ENCODE data around the gene KRTAP4-5. TPM values are rescaled to one million over a fixed set of nuclear protein-coding genes. Genes with fewer than 3 reads are reported as not detected.
"Not testable (repeated sequence)": the region's sequence is repeated elsewhere in the genome, so short reads cannot be mapped to it uniquely, and the experiment has no call there.

KRTAP4-5 gene
- not detected in 2 replicates for total RNA-seq

DNA sequence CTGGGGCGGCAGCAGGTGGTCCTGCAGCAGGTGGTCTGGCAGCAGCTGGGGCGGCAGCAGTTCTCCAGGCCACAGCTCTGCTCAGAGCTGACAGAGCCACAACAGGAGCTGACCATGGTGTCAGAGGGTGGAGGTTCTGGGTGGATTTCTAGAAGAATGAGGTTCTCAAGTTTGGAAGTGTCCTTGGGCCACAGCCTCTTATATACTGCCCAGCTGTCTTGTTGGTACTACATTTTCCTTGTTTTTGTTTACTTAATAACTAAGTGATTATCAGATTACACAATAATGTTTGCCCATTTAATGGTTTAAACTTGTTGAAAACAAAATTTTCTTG, at the start of gene KRTAP4-5:
KRTAP4-5 (minus strand) TSS at position 174 of the 334 bp plus-strand sequence; CDS start at position 116, 58 bp downstream.
- H3K4me3 Mint-ChIP-seq: no peak within 1 kb of the TSS
- H3K9me3 Mint-ChIP-seq: no peaks in the 10 kb centered on the region
- intact Hi-C loops (cut with micrococcal nuclease): no loop called here
- peaks cover 6% of the 10 kb centered on the region for H3K27me3 Mint-ChIP-seq (ENCODE audit: insufficient read depth)
- H3K36me3 Mint-ChIP-seq (ENCODE audit: low read depth): no peaks in the 10 kb centered on the region
- no peaks in the 10 kb centered on the region for H3K4me1 Mint-ChIP-seq (ENCODE audit: low read depth)
- DNase-seq (ENCODE audit: low spot score): no peak
- no peak within 1 kb of the TSS for H3K27ac Mint-ChIP-seq

DNA sequence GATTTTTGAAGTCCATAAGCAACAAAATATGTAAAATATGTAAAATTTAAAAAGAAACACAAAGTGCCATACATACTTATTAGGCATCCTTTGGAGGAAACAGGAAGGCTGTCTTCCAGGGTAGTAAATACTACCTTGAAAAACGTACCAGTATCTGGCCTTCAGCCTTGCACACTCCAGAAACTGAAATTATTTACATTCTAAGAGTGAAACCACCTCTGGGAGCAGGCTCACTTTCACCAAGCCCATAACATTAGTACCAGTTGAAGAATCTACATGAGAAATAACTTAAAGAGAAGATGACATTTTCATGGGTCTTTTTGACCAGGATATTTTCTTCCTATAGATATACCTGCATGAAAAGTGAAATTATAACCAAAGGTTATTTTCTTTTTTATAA, 46.4 kb upstream of the KRTAP4-5 start:
- H3K27ac Mint-ChIP-seq: no peak overlapping the region

DNA sequence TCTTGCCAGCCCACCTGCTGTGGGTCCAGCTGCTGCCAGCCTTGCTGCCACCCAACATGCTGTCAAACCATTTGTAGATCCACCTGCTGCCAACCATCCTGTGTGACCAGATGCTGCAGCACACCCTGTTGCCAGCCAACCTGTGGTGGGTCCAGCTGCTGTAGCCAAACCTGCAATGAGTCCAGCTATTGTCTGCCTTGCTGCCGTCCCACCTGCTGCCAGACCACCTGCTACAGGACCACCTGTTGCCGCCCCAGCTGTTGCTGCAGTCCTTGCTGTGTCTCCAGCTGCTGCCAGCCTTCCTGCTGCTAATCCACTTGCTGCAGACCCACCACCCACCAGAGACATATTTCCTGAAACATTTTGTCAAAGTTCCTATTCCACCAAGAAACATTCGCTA, 40.7 kb upstream of the KRTAP4-5 start:
- peaks cover 3% of the 10 kb centered on the region for H3K9me3 Mint-ChIP-seq

More for the DNA sequence above, 46.4 kb upstream of the KRTAP4-5 start:
- Mint-ChIP-seq H3K27me3 (ENCODE audit: insufficient read depth) (peaks cover 7% of the 10 kb centered on the region), H3K9me3 (peaks cover 3% of the 10 kb centered on the region), H3K4me3 (no peak overlapping the region), H3K36me3 (ENCODE audit: low read depth) (no peaks in the 10 kb centered on the region), H3K4me1 (ENCODE audit: low read depth) (no peaks in the 10 kb centered on the region)
- DNase-seq (ENCODE audit: low spot score): no peak
- intact Hi-C loops (cut with micrococcal nuclease): no loop called here

DNA sequence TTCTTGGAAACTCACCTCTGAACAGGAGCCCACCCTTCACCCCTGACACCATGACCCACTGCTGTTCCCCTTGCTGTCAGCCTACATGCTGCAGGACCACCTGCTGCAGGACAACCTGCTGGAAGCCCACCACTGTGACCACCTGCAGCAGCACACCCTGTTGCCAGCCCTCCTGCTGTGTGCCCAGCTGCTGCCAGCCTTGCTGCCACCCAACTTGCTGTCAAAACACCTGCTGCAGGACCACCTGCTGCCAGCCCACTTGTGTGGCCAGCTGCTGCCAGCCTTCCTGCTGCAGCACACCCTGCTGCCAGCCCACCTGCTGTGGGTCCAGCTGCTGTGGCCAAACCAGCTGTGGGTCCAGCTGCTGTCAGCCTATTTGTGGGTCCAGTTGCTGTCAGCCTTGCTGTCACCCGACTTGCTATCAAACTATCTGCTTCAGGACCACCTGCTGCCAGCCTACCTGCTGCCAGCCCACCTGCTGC, 40.3 kb upstream of the KRTAP4-5 start, which contains the start of gene KRTAP9-1:
KRTAP9-1 (plus strand) TSS at position 51 of the 482 bp plus-strand sequence; CDS start at position 51, 0 bp downstream.
- H3K27me3 Mint-ChIP-seq (ENCODE audit: insufficient read depth): peaks cover 10% of the 10 kb centered on the region
- intact Hi-C loops (cut with micrococcal nuclease); DNase-seq (ENCODE audit: low spot score); H3K4me1 Mint-ChIP-seq (ENCODE audit: low read depth); H3K27ac Mint-ChIP-seq; H3K4me3 Mint-ChIP-seq; H3K9me3 Mint-ChIP-seq; H3K36me3 Mint-ChIP-seq (ENCODE audit: low read depth): not testable (repeated sequence)

More for the DNA sequence above, 40.7 kb upstream of the KRTAP4-5 start:
- Mint-ChIP-seq H3K36me3 (ENCODE audit: low read depth) (no peaks in the 10 kb centered on the region), H3K27me3 (ENCODE audit: insufficient read depth) (peaks cover 10% of the 10 kb centered on the region), H3K4me3 (no peak overlapping the region), H3K27ac (no peak overlapping the region), H3K4me1 (ENCODE audit: low read depth) (no peaks in the 10 kb centered on the region)
- no peak for DNase-seq (ENCODE audit: low spot score)
- intact Hi-C loops (cut with micrococcal nuclease): no loop called here

DNA sequence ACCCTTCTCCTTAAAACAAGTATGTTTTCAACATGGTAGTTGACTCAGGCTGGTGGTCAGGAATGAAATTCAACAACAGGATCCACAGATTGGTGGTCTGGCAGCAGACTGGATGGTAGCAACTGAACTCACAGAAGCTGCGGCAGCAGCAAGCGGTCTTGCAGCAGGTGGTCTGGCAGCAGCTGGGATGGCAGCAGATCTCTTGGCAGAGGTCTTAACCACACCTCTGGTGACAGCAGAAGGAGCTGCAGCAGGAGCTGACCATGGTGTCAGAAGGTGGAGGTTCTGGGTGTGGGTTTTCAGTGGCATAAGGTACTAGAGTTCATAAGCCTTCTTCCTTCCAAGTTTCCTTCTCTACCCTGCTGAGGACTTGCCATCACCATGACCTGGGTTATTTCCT, 37.2 kb upstream of the KRTAP4-5 start:
- Mint-ChIP-seq H3K27ac (no peak overlapping the region), H3K36me3 (ENCODE audit: low read depth) (no peaks in the 10 kb centered on the region), H3K9me3 (no peaks in the 10 kb centered on the region), H3K27me3 (ENCODE audit: insufficient read depth) (peaks cover 13% of the 10 kb centered on the region), H3K4me1 (ENCODE audit: low read depth) (no peaks in the 10 kb centered on the region), H3K4me3 (no peak overlapping the region)
- no peak for DNase-seq (ENCODE audit: low spot score)
- intact Hi-C loops (cut with micrococcal nuclease): no loop called here

DNA sequence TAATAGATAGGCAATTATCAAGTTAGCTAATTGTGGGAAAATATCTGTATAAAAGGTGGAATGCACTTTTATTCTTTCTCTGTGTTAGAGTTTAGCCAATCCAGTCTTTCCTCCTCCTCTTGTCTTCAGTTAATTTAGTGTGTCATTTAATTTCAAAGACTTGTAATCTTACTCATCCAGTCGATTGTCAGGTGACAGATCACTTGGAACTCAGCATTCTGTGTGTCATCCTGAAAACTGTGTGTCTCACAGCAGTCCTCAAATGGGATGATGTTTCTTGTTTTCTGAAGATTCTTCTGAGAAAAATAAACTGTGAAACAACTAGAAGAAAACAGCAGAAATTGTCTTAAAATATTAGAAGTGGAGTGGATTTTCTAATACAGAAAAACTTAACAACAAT, 35.4 kb upstream of the KRTAP4-5 start:
- Mint-ChIP-seq H3K4me3 (no peak overlapping the region), H3K9me3 (no peaks in the 10 kb centered on the region), H3K4me1 (ENCODE audit: low read depth) (no peaks in the 10 kb centered on the region), H3K27me3 (ENCODE audit: insufficient read depth) (peaks cover 5% of the 10 kb centered on the region), H3K27ac (no peak overlapping the region), H3K36me3 (ENCODE audit: low read depth) (no peaks in the 10 kb centered on the region)
- no peak for DNase-seq (ENCODE audit: low spot score)
- intact Hi-C loops (cut with micrococcal nuclease): no loop called here

DNA sequence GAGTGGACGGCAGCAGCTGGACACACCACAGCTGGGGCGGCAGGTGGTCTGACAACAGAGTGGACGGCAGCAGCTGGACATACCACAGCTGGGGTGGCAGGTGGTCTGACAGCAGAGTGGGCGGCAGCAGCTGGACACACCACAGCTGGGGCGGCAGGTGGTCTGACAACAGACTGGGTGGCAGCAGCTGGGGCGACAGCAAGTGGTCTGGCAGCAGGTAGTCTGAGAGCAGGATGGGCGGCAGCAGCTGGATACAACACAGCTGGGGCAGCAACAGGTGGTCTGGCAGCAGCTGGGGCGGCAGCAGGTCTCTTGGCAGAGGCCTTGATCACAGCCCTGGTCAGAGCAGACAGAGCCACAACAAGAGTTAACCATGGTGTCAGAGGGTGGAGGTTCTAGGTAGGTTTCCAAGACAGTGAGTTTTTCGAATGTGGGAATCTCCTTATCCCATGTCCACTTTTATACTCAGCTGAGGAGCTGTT, 34.9 kb upstream of the KRTAP4-5 start, which contains the start of gene KRTAP4-1:
KRTAP4-1 (minus strand) TSS at position 432 of the 482 bp plus-strand sequence; CDS start at position 375, 57 bp downstream.
- Mint-ChIP-seq H3K4me3 (no peak within 1 kb of the TSS), H3K27ac (no peak within 1 kb of the TSS), H3K36me3 (ENCODE audit: low read depth) (no peaks in the 10 kb centered on the region), H3K4me1 (ENCODE audit: low read depth) (no peaks in the 10 kb centered on the region), H3K9me3 (no peaks in the 10 kb centered on the region), H3K27me3 (ENCODE audit: insufficient read depth) (peaks cover 5% of the 10 kb centered on the region)
- intact Hi-C loops (cut with micrococcal nuclease): no loop called here
- DNase-seq (ENCODE audit: low spot score): no peak

DNA sequence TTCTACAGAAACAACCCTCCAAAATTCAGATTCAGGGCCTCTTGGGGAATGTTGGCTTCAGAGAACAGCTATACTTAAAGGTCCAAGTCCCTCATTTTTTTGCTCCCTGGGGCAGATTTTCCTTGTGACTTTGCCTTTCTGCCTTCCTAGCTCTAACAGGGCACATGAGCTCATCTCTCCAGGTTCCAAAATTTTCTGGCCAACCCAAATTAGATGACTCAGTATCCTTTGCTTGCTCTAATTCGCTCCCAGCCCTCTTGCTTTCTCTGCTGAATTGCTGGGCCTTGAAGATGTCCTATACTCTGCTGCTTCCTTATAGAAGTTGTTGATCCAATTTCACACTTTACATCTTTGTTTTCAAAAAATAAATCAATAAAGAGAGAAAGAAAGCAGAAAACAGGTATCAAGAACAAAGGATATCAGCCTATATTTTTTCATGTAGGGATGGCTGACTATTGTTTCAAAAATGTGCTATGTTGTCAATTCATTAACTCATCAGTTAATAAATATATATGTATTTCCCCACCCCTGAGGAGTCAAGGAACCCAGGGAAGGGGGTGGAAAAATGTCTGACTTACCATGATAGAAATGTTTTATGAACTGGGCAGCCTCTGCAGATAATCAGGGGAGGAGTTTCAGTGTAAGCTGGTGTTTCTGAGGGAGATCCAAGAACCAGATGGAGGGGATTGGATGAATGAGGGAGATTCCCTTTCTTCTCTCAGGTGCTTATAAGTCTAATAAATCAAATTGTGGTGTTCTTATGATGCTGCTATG, 29.4 kb upstream of the KRTAP4-5 start:
- Mint-ChIP-seq H3K9me3 (no peaks in the 10 kb centered on the region), H3K4me3 (no peak overlapping the region), H3K27me3 (ENCODE audit: insufficient read depth) (no peaks in the 10 kb centered on the region), H3K27ac (no peak overlapping the region), H3K36me3 (ENCODE audit: low read depth) (no peaks in the 10 kb centered on the region), H3K4me1 (ENCODE audit: low read depth) (no peaks in the 10 kb centered on the region)
- intact Hi-C loops (cut with micrococcal nuclease): no loop called here
- no peak for DNase-seq (ENCODE audit: low spot score)

DNA sequence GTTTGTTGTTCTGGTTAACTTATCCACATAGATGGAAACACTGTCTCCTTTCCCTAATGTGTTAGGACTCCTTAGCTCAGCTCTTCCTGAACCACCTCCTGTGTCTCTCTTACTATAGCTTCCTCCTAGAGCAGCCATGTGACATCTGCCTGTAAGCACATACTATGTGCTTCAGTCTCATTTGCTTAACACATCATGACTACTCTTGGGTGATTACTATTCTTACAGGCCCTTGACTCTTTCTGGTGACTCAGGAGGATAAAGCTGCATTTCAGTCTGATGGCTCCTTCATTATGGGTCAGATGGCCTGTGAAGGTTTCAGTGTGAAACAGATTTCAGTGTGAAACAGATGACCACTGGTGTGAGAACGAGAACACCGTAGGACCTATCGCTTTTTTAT, 28.7 kb upstream of the KRTAP4-5 start:
- H3K4me3 Mint-ChIP-seq: no peak overlapping the region
- no peak for DNase-seq (ENCODE audit: low spot score)
- H3K36me3 Mint-ChIP-seq (ENCODE audit: low read depth): no peaks in the 10 kb centered on the region
- peaks cover 1% of the 10 kb centered on the region for H3K27me3 Mint-ChIP-seq (ENCODE audit: insufficient read depth)
- intact Hi-C loops (cut with micrococcal nuclease): no loop called here
- no peaks in the 10 kb centered on the region for H3K9me3 Mint-ChIP-seq
- no peaks in the 10 kb centered on the region for H3K4me1 Mint-ChIP-seq (ENCODE audit: low read depth)
- H3K27ac Mint-ChIP-seq: no peak overlapping the region

DNA sequence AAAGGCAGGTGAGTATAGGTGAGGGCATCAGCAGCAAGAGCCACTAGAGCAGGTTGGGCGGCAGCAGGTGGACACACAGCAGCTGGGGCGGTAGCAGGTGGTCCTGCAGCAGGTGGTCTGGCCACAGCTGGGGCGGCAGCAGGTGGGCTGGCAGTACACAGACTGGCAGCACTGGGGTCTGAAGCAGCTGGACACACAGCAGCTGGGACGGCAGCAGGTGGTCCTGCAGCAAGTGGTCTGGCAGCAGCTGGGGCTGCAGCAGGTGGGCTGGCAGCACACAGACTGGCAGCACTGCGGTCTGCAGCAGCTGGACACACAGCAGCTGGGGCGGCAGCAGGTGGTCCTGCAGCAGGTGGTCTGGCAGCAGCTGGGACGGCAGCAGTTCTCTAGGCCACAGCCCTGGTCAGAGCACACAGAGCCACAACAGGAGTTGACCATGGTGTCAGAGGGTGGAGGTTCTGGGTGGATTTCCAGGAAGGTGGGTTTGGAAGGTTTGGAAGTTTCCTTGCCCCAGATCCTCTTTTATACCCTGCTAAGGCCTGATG, 28.2 kb upstream of the KRTAP4-5 start, which contains the start of gene KRTAP4-2:
KRTAP4-2 (minus strand) TSS at position 495 of the 545 bp plus-strand sequence; CDS start at position 438, 57 bp downstream.
- no peaks in the 10 kb centered on the region for H3K9me3 Mint-ChIP-seq
- no peaks in the 10 kb centered on the region for H3K36me3 Mint-ChIP-seq (ENCODE audit: low read depth)
- H3K27me3 Mint-ChIP-seq (ENCODE audit: insufficient read depth): peaks cover 1% of the 10 kb centered on the region
- no peaks in the 10 kb centered on the region for H3K4me1 Mint-ChIP-seq (ENCODE audit: low read depth)
- H3K27ac Mint-ChIP-seq: no peak within 1 kb of the TSS
- intact Hi-C loops (cut with micrococcal nuclease): no loop called here
- no peak for DNase-seq (ENCODE audit: low spot score)
- no peak within 1 kb of the TSS for H3K4me3 Mint-ChIP-seq

DNA sequence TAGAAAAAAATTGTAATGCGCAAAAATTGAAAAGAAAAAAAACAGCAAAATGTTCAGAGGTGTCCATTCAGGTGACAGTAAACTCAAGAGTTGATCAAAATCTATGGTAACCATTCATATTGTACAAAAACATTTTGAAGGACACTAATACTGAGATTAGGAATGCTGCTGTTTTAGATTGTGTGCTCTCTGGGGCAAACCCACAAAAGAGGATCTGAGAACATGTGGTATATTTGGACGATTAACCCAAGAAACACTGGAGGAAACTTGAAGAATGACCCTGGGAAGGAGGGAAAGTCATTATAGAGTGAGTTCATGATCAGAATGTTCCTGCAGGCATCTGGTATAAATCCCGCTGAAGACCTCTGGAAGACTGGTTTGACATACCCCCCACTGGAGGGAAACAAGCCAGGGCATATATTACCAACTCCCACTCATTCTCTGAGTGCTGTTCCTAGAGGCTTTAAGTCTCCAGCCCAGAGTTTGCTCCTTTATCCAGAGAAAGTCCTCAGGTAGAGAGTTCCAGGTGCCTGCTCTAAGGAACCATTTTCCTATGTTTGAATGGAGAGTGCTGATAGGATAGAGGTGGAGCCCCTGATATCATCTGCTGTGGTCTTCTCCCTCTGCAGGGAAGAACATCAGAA, 27.2 kb upstream of the KRTAP4-5 start:
- intact Hi-C loops (cut with micrococcal nuclease): no loop called here
- H3K4me3 Mint-ChIP-seq: no peak overlapping the region

DNA sequence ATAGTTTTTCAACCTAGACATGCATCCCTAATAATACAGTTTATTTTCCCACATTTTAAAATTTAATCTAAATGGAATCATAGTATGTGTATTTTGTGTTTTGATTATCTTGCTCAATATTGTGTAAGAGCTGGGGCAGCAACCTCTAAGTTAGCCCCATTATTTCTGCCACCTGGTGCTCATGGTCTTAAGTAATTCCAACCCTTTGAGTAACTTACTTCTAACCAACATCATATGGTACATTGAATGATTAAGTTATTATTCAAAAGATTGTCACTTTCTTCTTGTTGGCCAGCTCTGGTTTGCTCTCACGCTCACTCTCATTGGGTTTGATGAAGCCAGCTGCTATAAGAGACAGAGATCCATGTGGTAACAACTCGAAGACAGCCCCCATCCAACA, 22.3 kb upstream of the KRTAP4-5 start:
- no peaks in the 10 kb centered on the region for H3K9me3 Mint-ChIP-seq
- no peak overlapping the region for H3K4me3 Mint-ChIP-seq
- no peak overlapping the region for H3K27ac Mint-ChIP-seq
- intact Hi-C loops (cut with micrococcal nuclease): no loop called here
- DNase-seq (ENCODE audit: low spot score): no peak
- peaks cover 5% of the 10 kb centered on the region for H3K27me3 Mint-ChIP-seq (ENCODE audit: insufficient read depth)
- no peaks in the 10 kb centered on the region for H3K36me3 Mint-ChIP-seq (ENCODE audit: low read depth)
- no peaks in the 10 kb centered on the region for H3K4me1 Mint-ChIP-seq (ENCODE audit: low read depth)

More for the DNA sequence above, 27.2 kb upstream of the KRTAP4-5 start:
- no peak overlapping the region for H3K27ac Mint-ChIP-seq
- no peaks in the 10 kb centered on the region for H3K36me3 Mint-ChIP-seq (ENCODE audit: low read depth)
- H3K27me3 Mint-ChIP-seq (ENCODE audit: insufficient read depth): peaks cover 5% of the 10 kb centered on the region
- H3K9me3 Mint-ChIP-seq: no peaks in the 10 kb centered on the region
- DNase-seq (ENCODE audit: low spot score): no peak
- no peaks in the 10 kb centered on the region for H3K4me1 Mint-ChIP-seq (ENCODE audit: low read depth)

DNA sequence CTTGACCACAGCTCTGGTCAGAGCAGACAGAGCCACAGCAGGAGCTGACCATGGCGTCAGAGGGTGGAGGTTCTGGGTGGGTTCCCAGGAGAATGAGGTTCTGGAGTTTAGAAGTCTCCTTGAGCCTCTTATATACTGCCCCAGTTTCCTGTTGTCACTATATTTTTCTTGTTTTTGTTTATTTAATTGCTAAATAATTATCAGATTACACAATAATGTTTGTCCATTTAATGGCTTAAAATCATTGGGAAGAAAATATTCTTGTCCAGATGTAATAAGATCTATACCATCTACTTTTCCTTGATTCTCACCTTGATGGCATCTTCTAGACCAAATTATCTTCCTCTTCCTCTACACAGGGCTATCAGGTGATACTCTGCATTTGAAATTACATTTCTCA, 18.5 kb upstream of the KRTAP4-5 start, which contains the start of gene KRTAP4-3:
KRTAP4-3 (minus strand) TSS at position 101 of the 400 bp plus-strand sequence; CDS start at position 52, 49 bp downstream.
- no peak within 1 kb of the TSS for H3K4me3 Mint-ChIP-seq
- intact Hi-C loops (cut with micrococcal nuclease): no loop called here
- no peaks in the 10 kb centered on the region for H3K36me3 Mint-ChIP-seq (ENCODE audit: low read depth)
- peaks cover 3% of the 10 kb centered on the region for H3K27me3 Mint-ChIP-seq (ENCODE audit: insufficient read depth)
- no peak for DNase-seq (ENCODE audit: low spot score)
- H3K27ac Mint-ChIP-seq: no peak within 1 kb of the TSS
- no peaks in the 10 kb centered on the region for H3K4me1 Mint-ChIP-seq (ENCODE audit: low read depth)
- no peaks in the 10 kb centered on the region for H3K9me3 Mint-ChIP-seq

Data from activated T-helper 1 cell treated with anti-CD3 and anti-CD28 coated beads, Interleukin-12 subunit alpha, Interleukin-12 subunit beta, Interleukin-2, Interleukin-4 antibody, amounts not matched to agents 30 ng/mL and 10 ng/mL and 1 ng/mL, durations not matched to agents 14 hours and 24 hours and 36 hours (primary cell).